ENCODE data around the gene SLC5A9. TPM values are rescaled to one million over a fixed set of nuclear protein-coding genes. Genes with fewer than 3 reads are reported as not detected.
"Not testable (repeated sequence)": the region's sequence is repeated elsewhere in the genome, so short reads cannot be mapped to it uniquely, and the experiment has no call there.

The SLC5A9 gene
- total RNA-seq, 1 donor from 2014 or later: not detected

- no peak overlapping the region for H3K4me3 ChIP-seq (ENCODE audit: low read depth, low read length)
- TF ChIP-seq CTCF (IDR thresholded peaks at IDR 0.05; ENCODE audit: insufficient read depth, low read length, severe bottlenecking): no peak
- FAIRE-seq (no peak), DNase-seq (ENCODE audit: low read depth) (no peak)
- no peaks in the 10 kb centered on the region for H3K27me3 ChIP-seq (ENCODE audit: control insufficient read depth, insufficient read depth, low read length)
- H3K36me3 ChIP-seq (ENCODE audit: control insufficient read depth, insufficient read depth, low read length): no peaks in the 10 kb centered on the region
Observed at GRCh38 chr1:48254254-48254653, 31.7 kb downstream of the SLC5A9 start.

- H3K36me3 ChIP-seq (ENCODE audit: control insufficient read depth, insufficient read depth, low read length): no peaks in the 10 kb centered on the region
- DNase-seq (ENCODE audit: low read depth): no peak
- no peak overlapping the region for H3K4me3 ChIP-seq (ENCODE audit: low read depth, low read length)
- no peaks in the 10 kb centered on the region for H3K27me3 ChIP-seq (ENCODE audit: control insufficient read depth, insufficient read depth, low read length)
- no peak for FAIRE-seq
- no peak for TF ChIP-seq CTCF (IDR thresholded peaks at IDR 0.05; ENCODE audit: insufficient read depth, low read length, severe bottlenecking)
Observed at GRCh38 chr1:48258106-48258505, 35.6 kb downstream of the SLC5A9 start.

- no peak for TF ChIP-seq CTCF (IDR thresholded peaks at IDR 0.05; ENCODE audit: insufficient read depth, low read length, severe bottlenecking)
- DNase-seq (ENCODE audit: low read depth) (no peak), FAIRE-seq (no peak)
- Histone ChIP-seq H3K36me3 (ENCODE audit: control insufficient read depth, insufficient read depth, low read length) (no peaks in the 10 kb centered on the region), H3K27me3 (ENCODE audit: control insufficient read depth, insufficient read depth, low read length) (no peaks in the 10 kb centered on the region), H3K4me3 (ENCODE audit: low read depth, low read length) (no peak overlapping the region)
Observed at GRCh38 chr1:48261881-48262400, 39.4 kb downstream of the SLC5A9 start.

GRCh38 chr1:48263041-48263440 is 40.5 kb downstream of the SLC5A9 start:
- Histone ChIP-seq H3K27me3 (ENCODE audit: control insufficient read depth, insufficient read depth, low read length) (no peaks in the 10 kb centered on the region), H3K36me3 (ENCODE audit: control insufficient read depth, insufficient read depth, low read length) (no peaks in the 10 kb centered on the region), H3K4me3 (ENCODE audit: low read depth, low read length) (no peak overlapping the region)
- DNase-seq (ENCODE audit: low read depth) (no peak), FAIRE-seq (no peak)
- no peak for TF ChIP-seq CTCF (IDR thresholded peaks at IDR 0.05; ENCODE audit: insufficient read depth, low read length, severe bottlenecking)

- DNase-seq (ENCODE audit: low read depth) (no peak), FAIRE-seq (no peak)
- no peak for TF ChIP-seq CTCF (IDR thresholded peaks at IDR 0.05; ENCODE audit: insufficient read depth, low read length, severe bottlenecking)
- H3K36me3 ChIP-seq (ENCODE audit: control insufficient read depth, insufficient read depth, low read length): no peaks in the 10 kb centered on the region
- no peaks in the 10 kb centered on the region for H3K27me3 ChIP-seq (ENCODE audit: control insufficient read depth, insufficient read depth, low read length)
- H3K4me3 ChIP-seq (ENCODE audit: low read depth, low read length): no peak overlapping the region
Observed at GRCh38 chr1:48266576-48266975, 44.1 kb downstream of the SLC5A9 start.

- H3K36me3 ChIP-seq (ENCODE audit: control insufficient read depth, insufficient read depth, low read length); FAIRE-seq; DNase-seq (ENCODE audit: low read depth); H3K27me3 ChIP-seq (ENCODE audit: control insufficient read depth, insufficient read depth, low read length); H3K4me3 ChIP-seq (ENCODE audit: low read depth, low read length): not testable (repeated sequence)
Observed at GRCh38 chr1:48277437-48277836, 54.9 kb downstream of the SLC5A9 start.

- not testable (repeated sequence) for H3K4me3 ChIP-seq (ENCODE audit: low read depth, low read length); DNase-seq (ENCODE audit: low read depth); H3K36me3 ChIP-seq (ENCODE audit: control insufficient read depth, insufficient read depth, low read length); H3K27me3 ChIP-seq (ENCODE audit: control insufficient read depth, insufficient read depth, low read length); FAIRE-seq
Observed at GRCh38 chr1:48282329-48282728, 59.8 kb downstream of the SLC5A9 start.

GRCh38 chr1:48284696-48285420 is 62.3 kb downstream of the SLC5A9 start:
- not testable (repeated sequence) for H3K36me3 ChIP-seq (ENCODE audit: control insufficient read depth, insufficient read depth, low read length); DNase-seq (ENCODE audit: low read depth); H3K27me3 ChIP-seq (ENCODE audit: control insufficient read depth, insufficient read depth, low read length); FAIRE-seq; H3K4me3 ChIP-seq (ENCODE audit: low read depth, low read length)

All from bronchial epithelial cell (primary cell).